Measurements from ENCODE around the gene MAPK12. TPM values are rescaled to one million over a fixed set of nuclear protein-coding genes. Genes with fewer than 3 reads are reported as not detected.

The MAPK12 gene
- total RNA-seq = 10 to 100 TPM; 10.1 to 18.4 (median 14.0) TPM

DNA sequence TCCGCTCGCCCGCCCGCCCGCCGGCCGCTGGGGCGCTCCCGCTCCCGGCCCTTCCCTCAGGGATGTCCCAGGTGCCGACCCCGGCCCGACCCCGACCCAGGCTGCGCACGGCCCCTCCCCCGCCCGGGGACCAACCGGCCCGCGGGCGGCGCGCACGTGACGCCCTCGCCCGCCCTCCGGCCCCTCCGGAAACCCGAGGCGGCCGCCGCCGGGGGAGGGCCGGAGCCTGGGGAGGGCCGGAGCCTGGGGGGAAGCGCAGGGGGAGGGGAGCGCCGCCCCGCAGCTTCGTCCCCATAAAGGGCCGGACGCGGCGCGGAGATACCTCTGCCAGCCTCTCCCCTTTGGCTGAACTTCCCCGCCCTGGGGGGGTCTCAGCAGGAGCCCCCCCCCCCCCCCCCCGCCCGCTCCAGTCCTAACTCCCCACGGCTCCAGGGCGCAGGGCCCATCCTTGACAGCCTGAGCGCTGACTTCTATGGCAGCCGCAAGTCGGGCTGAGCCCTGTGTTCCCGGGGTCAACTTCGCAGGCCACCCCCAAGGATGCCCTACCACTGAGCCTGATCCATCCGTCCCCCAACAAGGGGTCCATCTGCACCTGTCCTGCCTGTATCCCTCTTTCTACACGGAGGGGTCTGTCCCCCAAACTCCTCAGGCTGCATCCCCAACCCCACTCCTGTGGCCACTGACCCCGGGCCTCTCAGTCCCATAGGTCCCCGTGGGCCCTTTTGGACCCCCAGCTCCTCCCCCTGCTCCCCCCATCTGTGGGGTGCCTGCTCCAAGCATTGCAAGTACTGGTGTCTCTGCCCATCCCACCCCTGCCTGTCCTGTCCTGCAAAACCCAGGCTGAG is at the start of gene MAPK12:
Gene MAPK12 (minus strand): TSS at position 69 of the 845 bp plus-strand sequence. CDS start 174 bp downstream, outside the sequence.
- Histone ChIP-seq H3K9me3 (no peaks in the 10 kb centered on the region), H3K27me3 (peaks cover 57% of the 10 kb centered on the region), H3K36me3 (peaks cover 0 to 5% of the 10 kb centered on the region in 2 donors), H3K27ac (peak within 1 kb of the TSS in 3 of 4 donors; percentile 70 to 78 (median 75)), H3K4me3 (peak within 1 kb of the TSS; percentile 15 to 60), H3K4me1 (peaks cover 0 to 49% (median 6%) of the 10 kb centered on the region in 3 donors)
- ATAC-seq = peak; percentile 52
- TF ChIP-seq POLR2A (IDR thresholded peaks at IDR 0.05) (no peak), EP300 (IDR thresholded peaks at IDR 0.05) (no peak), POLR2AphosphoS5 (IDR thresholded peaks at IDR 0.05) (no peak)
- TF ChIP-seq, protein P1, sequence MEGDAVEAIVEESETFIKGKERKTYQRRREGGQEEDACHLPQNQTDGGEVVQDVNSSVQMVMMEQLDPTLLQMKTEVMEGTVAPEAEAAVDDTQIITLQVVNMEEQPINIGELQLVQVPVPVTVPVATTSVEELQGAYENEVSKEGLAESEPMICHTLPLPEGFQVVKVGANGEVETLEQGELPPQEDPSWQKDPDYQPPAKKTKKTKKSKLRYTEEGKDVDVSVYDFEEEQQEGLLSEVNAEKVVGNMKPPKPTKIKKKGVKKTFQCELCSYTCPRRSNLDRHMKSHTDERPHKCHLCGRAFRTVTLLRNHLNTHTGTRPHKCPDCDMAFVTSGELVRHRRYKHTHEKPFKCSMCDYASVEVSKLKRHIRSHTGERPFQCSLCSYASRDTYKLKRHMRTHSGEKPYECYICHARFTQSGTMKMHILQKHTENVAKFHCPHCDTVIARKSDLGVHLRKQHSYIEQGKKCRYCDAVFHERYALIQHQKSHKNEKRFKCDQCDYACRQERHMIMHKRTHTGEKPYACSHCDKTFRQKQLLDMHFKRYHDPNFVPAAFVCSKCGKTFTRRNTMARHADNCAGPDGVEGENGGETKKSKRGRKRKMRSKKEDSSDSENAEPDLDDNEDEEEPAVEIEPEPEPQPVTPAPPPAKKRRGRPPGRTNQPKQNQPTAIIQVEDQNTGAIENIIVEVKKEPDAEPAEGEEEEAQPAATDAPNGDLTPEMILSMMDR (IDR thresholded peaks at IDR 0.05) = no peak
- WGBS, 2 donors (ENCODE audit: low coverage in 1 of 2) = 0 to 25% methylated on average over 1 to 9 of the region's 61 CpGs

DNA sequence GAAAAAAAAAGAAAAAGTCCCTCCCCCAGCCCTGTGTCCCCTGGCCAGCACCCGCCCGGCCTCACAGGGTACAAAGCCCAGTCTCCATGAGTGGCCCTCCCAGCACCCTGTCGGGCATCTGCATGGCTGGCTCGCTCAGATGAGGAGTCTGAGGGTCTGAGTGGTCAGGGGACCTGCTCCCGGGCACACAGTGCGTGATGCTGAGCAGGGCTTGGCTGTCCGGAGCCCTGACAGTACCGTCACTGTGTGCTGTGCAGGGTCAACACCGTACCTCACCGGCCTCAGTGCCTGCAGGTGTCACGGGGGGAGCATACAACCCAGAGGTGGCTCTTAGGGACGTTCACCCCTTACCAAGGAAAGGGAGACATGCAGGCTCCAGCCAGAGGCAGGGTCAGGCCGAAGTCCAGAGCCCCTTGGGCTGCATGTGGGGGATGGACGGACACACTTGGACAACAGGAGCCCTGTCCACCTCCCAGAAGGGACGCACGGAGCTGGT is 49.5 kb upstream of the MAPK12 start:
- Histone ChIP-seq H3K4me3 (no peak overlapping the region), H3K27ac (no peak overlapping the region), H3K36me3 (peaks cover 0 to 10% of the 10 kb centered on the region in 2 donors), H3K4me1 (peaks cover 0 to 40% (median 17%) of the 10 kb centered on the region in 3 donors), H3K9me3 (no peaks in the 10 kb centered on the region), H3K27me3 (no peaks in the 10 kb centered on the region)
- no peak for ATAC-seq
- TF ChIP-seq POLR2AphosphoS5 (IDR thresholded peaks at IDR 0.05) (no peak), POLR2A (IDR thresholded peaks at IDR 0.05) (no peak), EP300 (IDR thresholded peaks at IDR 0.05) (no peak)
- TF ChIP-seq, protein P1 (IDR thresholded peaks at IDR 0.05) = no peak
- 80 to 100% methylated on average over 1 to 5 of the region's 16 CpGs for WGBS, 2 donors (ENCODE audit: low coverage in 1 of 2)

DNA sequence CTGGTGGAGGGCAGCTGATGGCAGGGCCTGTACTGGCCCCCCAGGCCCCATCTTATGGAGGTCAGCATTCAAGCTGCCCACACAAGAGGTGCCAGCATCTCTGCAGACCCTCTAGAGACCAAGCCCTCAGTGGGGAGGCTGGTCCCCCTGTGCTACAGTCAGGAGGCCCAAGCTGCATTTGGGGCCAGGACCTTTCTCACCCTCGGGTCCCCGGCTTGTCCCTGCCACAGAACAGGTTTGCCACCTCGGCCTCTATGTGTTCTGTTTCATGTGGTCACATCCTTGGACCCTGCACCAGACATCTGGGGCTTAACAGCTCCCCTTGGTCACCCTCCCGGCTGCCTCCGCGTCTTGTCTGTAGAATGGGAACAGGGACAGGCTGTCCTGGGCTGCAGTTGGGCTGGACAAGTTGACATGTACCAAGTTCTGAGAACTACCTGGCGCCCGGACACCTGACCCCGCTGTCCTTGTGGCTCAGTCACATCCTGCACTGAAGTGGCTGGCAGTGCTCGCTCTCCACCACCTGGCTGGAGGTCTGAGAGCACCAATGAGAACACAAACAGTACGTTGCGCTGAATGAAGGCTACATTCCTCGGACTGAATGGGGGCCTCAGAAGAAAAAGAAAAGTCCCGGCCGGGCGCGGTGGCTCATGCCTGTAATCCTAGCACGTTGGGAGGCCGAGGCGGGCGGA is 48.7 kb upstream of the MAPK12 start:
- Histone ChIP-seq H3K9me3 (no peaks in the 10 kb centered on the region), H3K27ac (peak overlapping the region in 3 of 4 donors; percentile 90 to 94 (median 93)), H3K4me1 (peaks cover 3 to 48% (median 23%) of the 10 kb centered on the region in 3 donors), H3K4me3 (no peak overlapping the region), H3K27me3 (no peaks in the 10 kb centered on the region), H3K36me3 (peaks cover 0 to 10% of the 10 kb centered on the region in 2 donors)
- no peak for ATAC-seq
- 90 to 96% methylated on average over 9 to 13 of the region's 21 CpGs for WGBS, 2 donors (ENCODE audit: low coverage in 1 of 2)
- TF ChIP-seq POLR2AphosphoS5 (IDR thresholded peaks at IDR 0.05) = no peak
- TF ChIP-seq POLR2A (IDR thresholded peaks at IDR 0.05) = no peak
- no peak for TF ChIP-seq EP300 (IDR thresholded peaks at IDR 0.05)
- TF ChIP-seq, protein P1 (IDR thresholded peaks at IDR 0.05) = no peak

DNA sequence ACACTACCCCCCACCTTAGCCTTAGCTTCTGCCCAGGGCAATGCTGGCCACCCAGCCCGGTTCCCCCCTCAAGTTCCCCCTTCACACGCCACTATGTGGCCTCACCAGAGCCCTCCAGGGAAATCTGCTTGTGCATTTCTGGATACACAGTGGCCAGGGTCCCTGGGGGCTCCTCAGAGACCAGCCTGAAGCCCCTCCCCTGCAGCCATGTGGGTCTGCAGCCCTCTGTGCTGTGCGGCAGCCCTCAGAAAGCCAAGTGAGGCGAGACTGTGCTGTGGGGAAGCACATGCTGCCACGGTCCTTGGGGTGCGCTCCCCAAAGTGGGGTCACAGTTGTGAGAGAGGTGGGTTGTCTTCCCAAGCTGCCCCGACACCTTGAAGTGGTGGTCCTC is 48.1 kb upstream of the MAPK12 start:
- peak overlapping the region in 3 of 4 donors; percentile 90 to 94 (median 93) for H3K27ac ChIP-seq
- H3K4me1 ChIP-seq = peaks cover 4 to 54% (median 29%) of the 10 kb centered on the region in 3 donors
- no peaks in the 10 kb centered on the region for H3K27me3 ChIP-seq
- no peak for TF ChIP-seq EP300 (IDR thresholded peaks at IDR 0.05)
- no peak for TF ChIP-seq POLR2A (IDR thresholded peaks at IDR 0.05)
- TF ChIP-seq, protein P1 (IDR thresholded peaks at IDR 0.05) = no peak
- TF ChIP-seq POLR2AphosphoS5 (IDR thresholded peaks at IDR 0.05) = no peak
- no peak for ATAC-seq
- no CpG with 5 or more reads among the region's 7 CpGs for WGBS, 2 donors (ENCODE audit: low coverage in 1 of 2)
- H3K9me3 ChIP-seq = no peaks in the 10 kb centered on the region
- H3K36me3 ChIP-seq = peaks cover 0 to 10% of the 10 kb centered on the region in 2 donors
- no peak overlapping the region for H3K4me3 ChIP-seq
